ENCODE measurements around the gene WDR45. TPM values are rescaled to one million over a fixed set of nuclear protein-coding genes. Genes with fewer than 3 reads are reported as not detected.
A peak's percentile ranks its signal among the peaks of the same experiment; 100 is the strongest.

WDR45 gene
- total RNA-seq, 6 experiments from 2014 or later = 37.4 to 46.6 (median 41.0) TPM

DNA sequence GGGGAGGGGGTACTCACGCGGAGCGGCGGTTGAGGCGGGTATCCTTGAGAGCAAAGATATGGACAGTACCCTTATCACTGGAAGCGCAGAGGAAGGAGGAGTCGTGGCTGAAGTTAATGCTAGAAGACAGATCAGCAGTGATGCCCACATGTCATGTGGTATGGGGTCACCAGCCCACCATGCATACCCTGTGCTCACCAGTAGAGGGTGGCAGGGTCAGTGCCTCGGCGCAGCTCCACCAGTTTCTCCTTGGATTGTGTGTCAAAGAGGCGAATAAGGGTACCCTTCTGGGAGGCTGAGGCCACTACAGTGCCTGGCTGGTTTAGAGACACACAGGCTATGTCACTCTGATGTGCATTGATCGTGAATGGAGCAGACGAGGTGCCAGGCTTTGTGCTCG, 4.3 kb downstream of the WDR45 start:
- TF ChIP-seq, protein P1, sequence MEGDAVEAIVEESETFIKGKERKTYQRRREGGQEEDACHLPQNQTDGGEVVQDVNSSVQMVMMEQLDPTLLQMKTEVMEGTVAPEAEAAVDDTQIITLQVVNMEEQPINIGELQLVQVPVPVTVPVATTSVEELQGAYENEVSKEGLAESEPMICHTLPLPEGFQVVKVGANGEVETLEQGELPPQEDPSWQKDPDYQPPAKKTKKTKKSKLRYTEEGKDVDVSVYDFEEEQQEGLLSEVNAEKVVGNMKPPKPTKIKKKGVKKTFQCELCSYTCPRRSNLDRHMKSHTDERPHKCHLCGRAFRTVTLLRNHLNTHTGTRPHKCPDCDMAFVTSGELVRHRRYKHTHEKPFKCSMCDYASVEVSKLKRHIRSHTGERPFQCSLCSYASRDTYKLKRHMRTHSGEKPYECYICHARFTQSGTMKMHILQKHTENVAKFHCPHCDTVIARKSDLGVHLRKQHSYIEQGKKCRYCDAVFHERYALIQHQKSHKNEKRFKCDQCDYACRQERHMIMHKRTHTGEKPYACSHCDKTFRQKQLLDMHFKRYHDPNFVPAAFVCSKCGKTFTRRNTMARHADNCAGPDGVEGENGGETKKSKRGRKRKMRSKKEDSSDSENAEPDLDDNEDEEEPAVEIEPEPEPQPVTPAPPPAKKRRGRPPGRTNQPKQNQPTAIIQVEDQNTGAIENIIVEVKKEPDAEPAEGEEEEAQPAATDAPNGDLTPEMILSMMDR (IDR thresholded peaks at IDR 0.05) = peak; percentile 40; the same call in 1 of the 2 replicates
- peaks cover 13% of the 10 kb centered on the region; the same call in 1 of the 2 replicates for H3K36me3 Mint-ChIP-seq (ENCODE audit: low read depth)
- H3K27ac Mint-ChIP-seq = no peak overlapping the region
- H3K4me1 Mint-ChIP-seq (ENCODE audit: low read depth) = peaks cover 19% of the 10 kb centered on the region
- DNase-seq = no peak
- H3K27me3 Mint-ChIP-seq (ENCODE audit: insufficient read depth) = peaks cover 6% of the 10 kb centered on the region
- no peak overlapping the region for H3K4me3 Mint-ChIP-seq
- H3K9me3 Mint-ChIP-seq = no peaks in the 10 kb centered on the region

DNA sequence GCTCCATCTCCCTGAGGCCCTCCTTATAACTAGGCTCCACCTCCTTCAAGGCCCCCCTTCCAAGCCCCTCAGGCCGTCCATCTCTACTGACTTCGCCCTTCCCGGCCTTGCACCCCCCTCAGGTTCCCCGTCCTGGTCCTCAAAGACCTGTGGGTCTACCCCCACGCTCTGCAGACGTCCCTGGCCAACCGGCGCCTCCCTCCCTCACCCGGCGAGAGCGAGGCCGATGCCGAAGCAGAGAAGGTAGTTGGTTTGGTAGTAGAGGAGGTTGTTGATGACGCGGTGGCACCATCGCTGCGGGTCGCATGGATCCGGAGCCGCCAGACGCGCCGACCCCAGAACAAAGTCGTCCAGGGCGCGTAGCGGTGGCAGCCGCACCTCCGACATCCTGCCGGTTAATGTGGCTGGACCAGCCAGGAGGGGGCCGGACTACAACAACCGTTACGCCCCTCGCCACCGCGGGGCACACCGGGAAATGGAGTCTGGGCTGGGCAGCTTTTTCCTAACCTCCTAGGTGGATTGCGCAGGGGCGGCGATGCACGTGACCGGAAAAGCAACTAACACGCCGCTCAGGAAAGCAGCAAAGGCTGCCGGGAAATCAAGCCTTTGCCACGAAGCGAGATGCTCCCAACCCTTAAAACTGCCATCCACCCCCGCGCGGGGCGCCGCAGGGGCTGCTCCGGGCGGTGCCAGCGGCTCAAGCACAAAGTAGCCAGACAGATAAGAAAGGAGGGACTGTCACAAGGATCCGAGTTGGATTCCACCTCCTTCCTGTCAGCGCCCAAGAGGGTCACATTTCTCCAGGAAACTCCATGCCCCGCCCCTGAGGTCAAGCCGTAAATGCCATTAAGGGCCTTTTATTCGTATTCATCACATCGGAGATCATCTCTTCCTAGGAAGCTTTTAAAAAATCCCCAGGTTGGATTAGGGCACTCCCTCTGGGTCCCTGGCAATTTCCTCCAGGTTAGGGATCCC, 5.8 kb downstream of the WDR45 start, which contains the start of gene PRAF2:
PRAF2 (minus strand) TSS at position 402 of the 975 bp plus-strand sequence; CDS start at position 387, 15 bp downstream.
- Mint-ChIP-seq H3K27ac (peak within 1 kb of the TSS; percentile 80), H3K4me1 (ENCODE audit: low read depth) (peaks cover 13% of the 10 kb centered on the region), H3K4me3 (peak within 1 kb of the TSS; percentile 94), H3K36me3 (ENCODE audit: low read depth) (peaks cover 13% of the 10 kb centered on the region; the same call in 1 of the 2 replicates), H3K27me3 (ENCODE audit: insufficient read depth) (peaks cover 6% of the 10 kb centered on the region), H3K9me3 (no peaks in the 10 kb centered on the region)
- DNase-seq = peak; percentile 90
- TF ChIP-seq, protein P1 (IDR thresholded peaks at IDR 0.05) = 0 out of 2 replicates have a peak, but pooled peaks have one; percentile 18

DNA sequence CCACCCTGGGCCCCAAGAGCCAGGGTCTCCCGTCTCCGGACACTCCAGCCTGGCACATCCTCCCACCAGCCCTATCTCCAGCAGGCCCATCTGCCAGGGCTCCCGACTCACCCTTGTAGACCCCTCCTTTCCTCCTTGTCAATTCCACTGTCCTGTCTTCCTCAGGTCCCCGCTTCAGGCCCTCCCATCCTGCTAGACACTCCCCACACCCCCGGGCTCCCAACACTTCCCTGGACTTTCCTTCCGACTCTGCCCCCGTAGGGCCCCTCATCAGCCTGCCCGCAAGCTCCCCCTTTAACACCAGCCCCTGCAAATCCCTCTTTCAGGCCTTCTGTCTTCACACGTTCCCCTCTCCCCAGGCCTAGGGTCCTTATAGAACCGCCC, 7.0 kb downstream of the WDR45 start:
- no peaks in the 10 kb centered on the region for H3K9me3 Mint-ChIP-seq
- peaks cover 7% of the 10 kb centered on the region for H3K4me1 Mint-ChIP-seq (ENCODE audit: low read depth)
- peaks cover 6% of the 10 kb centered on the region for H3K27me3 Mint-ChIP-seq (ENCODE audit: insufficient read depth)
- H3K27ac Mint-ChIP-seq = peak overlapping the region; percentile 69
- DNase-seq = no peak
- peak overlapping the region; percentile 94 for H3K4me3 Mint-ChIP-seq
- TF ChIP-seq, protein P1 (IDR thresholded peaks at IDR 0.05) = no peak
- peaks cover 13% of the 10 kb centered on the region; the same call in 1 of the 2 replicates for H3K36me3 Mint-ChIP-seq (ENCODE audit: low read depth)

DNA sequence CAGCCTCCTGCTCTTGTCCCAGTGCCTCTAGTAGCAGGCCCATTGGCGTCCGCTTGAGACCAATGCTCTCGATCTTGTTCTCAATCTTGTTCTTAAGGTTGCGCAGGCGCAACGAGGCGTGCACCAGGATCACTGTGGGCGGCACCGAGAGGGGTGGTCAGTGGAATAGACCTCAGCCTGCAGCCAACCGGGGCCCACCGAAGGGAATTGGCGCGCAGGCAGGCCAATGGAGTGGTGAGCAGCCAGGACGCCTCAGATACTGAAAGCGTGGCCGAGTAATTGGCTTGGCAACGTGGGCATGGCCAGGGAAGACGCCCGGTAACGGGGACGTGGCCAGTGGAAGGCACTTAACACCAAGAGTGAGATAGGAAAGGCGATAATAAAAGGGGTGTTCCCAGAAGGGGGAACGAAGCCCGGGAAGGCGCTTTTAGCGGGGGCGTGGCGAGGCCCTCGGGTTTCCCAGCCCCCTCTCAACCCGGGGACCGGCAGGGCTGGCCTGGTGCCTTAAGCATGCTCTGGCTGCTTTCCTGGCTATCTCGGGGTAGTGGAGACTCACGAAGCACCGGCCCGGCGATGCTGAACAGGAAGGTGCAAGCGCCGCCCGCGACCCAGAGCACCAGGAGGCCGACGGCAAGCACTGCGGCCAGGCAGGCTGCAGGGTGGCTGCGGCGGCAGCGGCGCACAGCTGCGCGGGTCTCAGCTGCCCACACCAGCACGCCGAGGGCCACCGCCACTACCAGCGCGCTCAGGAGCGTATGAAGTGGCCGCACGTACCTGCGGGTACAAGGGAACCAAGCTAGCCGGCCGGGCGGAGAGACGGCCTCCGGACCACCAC, 7.6 kb downstream of the WDR45 start:
- peak overlapping the region; percentile 94 for H3K4me3 Mint-ChIP-seq
- H3K27ac Mint-ChIP-seq = peak overlapping the region; percentile 73
- DNase-seq = peak; percentile 53
- H3K27me3 Mint-ChIP-seq (ENCODE audit: insufficient read depth) = peaks cover 6% of the 10 kb centered on the region
- H3K9me3 Mint-ChIP-seq = no peaks in the 10 kb centered on the region
- peaks cover 7% of the 10 kb centered on the region for H3K4me1 Mint-ChIP-seq (ENCODE audit: low read depth)
- H3K36me3 Mint-ChIP-seq (ENCODE audit: low read depth) = peaks cover 13% of the 10 kb centered on the region; the same call in 1 of the 2 replicates
- TF ChIP-seq, protein P1 (IDR thresholded peaks at IDR 0.05) = no peak

DNA sequence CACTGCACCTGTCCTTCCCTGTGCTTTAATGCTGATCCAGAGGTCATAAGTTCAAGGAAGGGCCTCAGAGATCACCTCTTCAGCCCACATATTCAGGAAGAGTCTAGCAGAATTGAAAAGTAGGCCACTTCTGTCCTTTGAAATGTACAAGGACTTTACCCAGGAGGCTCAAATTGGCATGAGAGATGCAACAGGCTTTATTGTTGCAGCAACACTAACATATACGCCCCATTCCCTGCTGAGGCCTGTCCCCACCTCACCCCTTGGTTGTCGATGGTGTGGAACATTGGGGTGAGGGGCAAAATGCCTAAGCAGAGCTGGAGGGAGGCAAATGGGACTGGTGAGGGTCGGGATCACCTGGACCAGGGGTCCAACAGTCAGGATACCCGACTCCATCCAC, 8.7 kb downstream of the WDR45 start:
- TF ChIP-seq, protein P1 (IDR thresholded peaks at IDR 0.05) = no peak
- H3K27ac Mint-ChIP-seq = no peak overlapping the region
- peaks cover 13% of the 10 kb centered on the region; the same call in 1 of the 2 replicates for H3K36me3 Mint-ChIP-seq (ENCODE audit: low read depth)
- peaks cover 7% of the 10 kb centered on the region for H3K4me1 Mint-ChIP-seq (ENCODE audit: low read depth)
- no peak overlapping the region for H3K4me3 Mint-ChIP-seq
- H3K9me3 Mint-ChIP-seq = no peaks in the 10 kb centered on the region
- no peak for DNase-seq
- H3K27me3 Mint-ChIP-seq (ENCODE audit: insufficient read depth) = peaks cover 6% of the 10 kb centered on the region
